ENCODE data around the gene OR5H15.

DNA sequence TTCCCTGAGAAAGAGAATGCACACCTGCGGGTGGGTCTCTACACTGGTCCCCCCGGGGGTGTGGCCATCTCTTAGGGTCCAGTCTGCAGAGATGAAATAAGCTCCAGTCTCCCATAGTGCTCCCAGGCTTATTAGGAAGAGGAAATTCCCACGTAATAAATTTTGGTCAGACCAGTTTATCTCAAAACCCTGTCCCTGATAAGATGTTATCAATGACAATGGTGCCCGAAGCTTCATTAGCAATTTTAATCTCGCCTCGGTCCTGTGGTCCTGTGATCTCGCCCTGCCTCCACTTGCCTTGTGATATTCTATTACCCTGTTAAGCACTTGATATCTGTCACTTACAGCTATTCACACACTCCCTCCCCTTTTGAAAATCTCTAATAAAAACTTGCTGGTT is 46.8 kb downstream of the OR5H15 start:
- no peak for TF ChIP-seq EZH2 (IDR thresholded peaks at IDR 0.05)
- TF ChIP-seq POLR2AphosphoS5 (IDR thresholded peaks at IDR 0.05; ENCODE audit: borderline replicate concordance, low read depth, low read length): no peak
- TF ChIP-seq FOXP2 (optimal IDR thresholded peaks at IDR 0.05; ENCODE audit: control extremely low read depth, extremely low read length, insufficient read depth): no peak
